ENCODE results near the gene SMYD5. TPM values are rescaled to one million over a fixed set of nuclear protein-coding genes. Genes with fewer than 3 reads are reported as not detected.

Gene SMYD5
- total RNA-seq, 4 donors from 2014 or later: 5.9 to 31.1 (median 22.7) TPM

DNA sequence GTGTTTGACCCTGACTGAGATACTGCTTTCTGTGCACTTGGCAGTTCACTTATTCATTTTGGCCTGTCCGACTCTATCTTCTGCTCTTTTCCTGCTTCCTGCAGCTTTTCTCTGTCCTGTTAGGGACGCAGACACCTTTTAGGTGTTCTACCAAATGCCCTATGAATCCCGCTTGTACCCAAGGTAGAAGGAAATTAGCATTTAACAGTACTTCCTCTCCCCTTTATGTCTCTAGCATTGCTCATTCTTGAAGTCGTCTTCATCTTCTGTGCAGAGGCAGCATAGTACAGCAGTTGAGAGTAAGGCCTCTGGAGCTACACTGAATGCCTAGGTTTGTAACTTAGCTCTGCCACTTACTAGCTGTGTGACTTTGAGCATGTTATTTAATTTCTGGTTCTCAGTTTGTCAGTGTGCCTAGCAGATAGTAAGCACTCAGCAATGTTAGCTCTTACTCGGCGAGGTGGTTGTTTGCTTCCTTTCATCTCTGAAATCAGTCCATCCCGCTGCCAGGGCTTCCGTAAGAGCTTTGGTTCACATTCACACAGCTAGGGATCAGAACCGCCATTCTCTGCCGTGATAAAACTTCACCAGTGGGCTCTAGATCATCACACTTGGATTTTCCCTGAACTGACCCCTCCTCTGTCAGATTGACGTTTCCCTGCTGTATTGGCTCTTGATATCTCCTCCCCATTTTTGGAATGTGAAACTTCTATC, 21.4 kb downstream of the SMYD5 start:
- H3K4me3 ChIP-seq: peak overlapping the region; percentile 61 to 98
- intact Hi-C loops (cut with DNase I; ENCODE audit: low total_unique reads): no loop called here
- no peak for DNase-seq
- no peaks in the 10 kb centered on the region for H3K9me3 ChIP-seq
- no peaks in the 10 kb centered on the region for H3K36me3 ChIP-seq
- peaks cover 0 to 9% of the 10 kb centered on the region in 2 donors for H3K4me1 ChIP-seq
- TF ChIP-seq POLR2A (IDR thresholded peaks at IDR 0.05) (no peak), CTCF (IDR thresholded peaks at IDR 0.05) (no peak)
- H3K27ac ChIP-seq: peak overlapping the region in 1 of 2 donors; percentile 98
- no peaks in the 10 kb centered on the region for H3K27me3 ChIP-seq

DNA sequence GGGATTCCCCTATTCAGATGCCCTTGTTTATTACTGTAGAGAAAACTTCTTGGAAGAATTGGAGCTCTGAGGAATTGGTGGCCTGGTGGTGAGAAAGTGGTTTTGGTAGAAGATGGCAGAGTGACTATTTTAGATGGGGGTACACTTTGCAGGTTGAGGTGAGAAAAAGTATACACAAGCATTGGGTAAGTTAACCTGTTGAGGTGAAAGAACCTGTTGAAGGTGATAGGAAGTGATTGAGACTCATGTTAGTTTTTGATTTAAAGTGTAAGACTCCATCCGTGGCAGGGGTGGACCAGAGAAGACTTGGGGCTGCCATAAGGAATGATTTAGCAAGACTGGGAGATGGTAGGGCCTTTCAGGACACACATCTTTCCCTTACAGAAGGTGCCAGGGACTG, 23.1 kb downstream of the SMYD5 start:
- peaks cover 0 to 9% of the 10 kb centered on the region in 2 donors for H3K4me1 ChIP-seq
- no peak overlapping the region for H3K4me3 ChIP-seq
- H3K36me3 ChIP-seq: no peaks in the 10 kb centered on the region
- no peak for DNase-seq
- intact Hi-C loops (cut with DNase I; ENCODE audit: low total_unique reads): no loop called here
- no peaks in the 10 kb centered on the region for H3K9me3 ChIP-seq
- TF ChIP-seq CTCF (IDR thresholded peaks at IDR 0.05) (no peak), POLR2A (IDR thresholded peaks at IDR 0.05) (no peak)
- H3K27ac ChIP-seq: no peak overlapping the region
- no peaks in the 10 kb centered on the region for H3K27me3 ChIP-seq

DNA sequence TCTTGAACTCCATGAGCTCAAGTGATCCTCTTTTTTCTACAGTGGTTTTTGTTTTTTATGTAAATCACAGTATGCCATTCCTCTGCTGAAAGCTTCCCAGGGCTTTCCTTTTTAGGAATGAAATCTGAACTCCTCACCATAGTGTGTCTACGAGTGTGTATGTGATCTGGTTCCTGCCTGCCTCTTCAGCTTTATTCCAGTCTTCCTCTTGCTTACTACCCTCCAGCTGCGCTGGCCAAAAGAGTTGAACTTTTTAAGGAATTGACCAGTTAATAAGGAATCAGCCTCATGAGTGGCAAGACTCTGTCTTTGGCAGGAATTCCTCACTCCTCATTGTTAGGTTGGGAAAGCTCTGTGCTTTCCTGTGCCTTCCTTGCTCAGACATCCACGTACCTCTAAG, 24.1 kb downstream of the SMYD5 start:
- no peak for TF ChIP-seq POLR2A (IDR thresholded peaks at IDR 0.05)
- no peak for TF ChIP-seq CTCF (IDR thresholded peaks at IDR 0.05)
- Histone ChIP-seq H3K4me1 (peaks cover 0 to 9% of the 10 kb centered on the region in 2 donors), H3K36me3 (no peaks in the 10 kb centered on the region), H3K27me3 (no peaks in the 10 kb centered on the region), H3K4me3 (no peak overlapping the region), H3K9me3 (no peaks in the 10 kb centered on the region), H3K27ac (no peak overlapping the region)
- intact Hi-C loops (cut with DNase I; ENCODE audit: low total_unique reads): no loop called here
- no peak for DNase-seq

DNA sequence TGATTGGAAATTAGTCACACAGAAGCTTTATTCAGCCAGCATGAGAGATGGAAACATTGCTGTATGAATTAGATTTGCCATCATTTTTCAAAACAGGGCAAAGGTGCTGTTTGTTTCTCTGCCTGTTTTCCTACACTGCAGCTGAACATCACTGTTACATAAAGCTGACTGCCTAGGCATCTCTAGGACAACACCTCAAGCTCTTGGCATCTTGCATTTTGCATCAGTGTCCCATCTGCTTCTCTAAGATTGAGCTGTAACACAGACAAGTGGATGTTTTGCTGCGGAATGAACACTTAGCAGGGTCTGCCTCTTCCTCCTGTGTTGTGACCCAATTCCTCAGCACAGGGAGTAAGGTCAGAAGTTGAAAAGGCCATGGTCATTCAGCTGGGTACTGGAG, 24.9 kb downstream of the SMYD5 start:
- intact Hi-C loops (cut with DNase I; ENCODE audit: low total_unique reads): no loop called here
- H3K9me3 ChIP-seq: no peaks in the 10 kb centered on the region
- H3K4me1 ChIP-seq: peaks cover 0 to 9% of the 10 kb centered on the region in 2 donors
- DNase-seq: no peak
- no peaks in the 10 kb centered on the region for H3K36me3 ChIP-seq
- H3K27me3 ChIP-seq: no peaks in the 10 kb centered on the region
- H3K27ac ChIP-seq: no peak overlapping the region
- TF ChIP-seq POLR2A (IDR thresholded peaks at IDR 0.05): no peak
- no peak for TF ChIP-seq CTCF (IDR thresholded peaks at IDR 0.05)
- no peak overlapping the region for H3K4me3 ChIP-seq

- intact Hi-C loops (cut with DNase I; ENCODE audit: low total_unique reads): no loop called here
- Histone ChIP-seq H3K9me3 (no peaks in the 10 kb centered on the region), H3K4me3 (no peak overlapping the region), H3K27me3 (no peaks in the 10 kb centered on the region), H3K27ac (no peak overlapping the region), H3K36me3 (no peaks in the 10 kb centered on the region), H3K4me1 (peaks cover 0 to 9% of the 10 kb centered on the region in 2 donors)
- DNase-seq: no peak
- TF ChIP-seq POLR2A (IDR thresholded peaks at IDR 0.05): no peak
- TF ChIP-seq CTCF (IDR thresholded peaks at IDR 0.05): no peak
Observed at GRCh38 chr2:73239776-73240175, 25.7 kb downstream of the SMYD5 start.
